ENCODE measurements around the gene LRRC26. TPM values are rescaled to one million over a fixed set of nuclear protein-coding genes. Genes with fewer than 3 reads are reported as not detected.

LRRC26 gene
- total RNA-seq, 1 experiment from 2014 or later: 2.1 TPM

- TF ChIP-seq, protein P1, sequence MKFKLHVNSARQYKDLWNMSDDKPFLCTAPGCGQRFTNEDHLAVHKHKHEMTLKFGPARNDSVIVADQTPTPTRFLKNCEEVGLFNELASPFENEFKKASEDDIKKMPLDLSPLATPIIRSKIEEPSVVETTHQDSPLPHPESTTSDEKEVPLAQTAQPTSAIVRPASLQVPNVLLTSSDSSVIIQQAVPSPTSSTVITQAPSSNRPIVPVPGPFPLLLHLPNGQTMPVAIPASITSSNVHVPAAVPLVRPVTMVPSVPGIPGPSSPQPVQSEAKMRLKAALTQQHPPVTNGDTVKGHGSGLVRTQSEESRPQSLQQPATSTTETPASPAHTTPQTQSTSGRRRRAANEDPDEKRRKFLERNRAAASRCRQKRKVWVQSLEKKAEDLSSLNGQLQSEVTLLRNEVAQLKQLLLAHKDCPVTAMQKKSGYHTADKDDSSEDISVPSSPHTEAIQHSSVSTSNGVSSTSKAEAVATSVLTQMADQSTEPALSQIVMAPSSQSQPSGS (CRISPR knock-in tag; IDR thresholded peaks at IDR 0.05; ENCODE audit: borderline replicate concordance, low read depth): no peak
- no peak for TF ChIP-seq ESRRA (CRISPR knock-in tag; IDR thresholded peaks at IDR 0.05; ENCODE audit: borderline replicate concordance)
- TF ChIP-seq, protein P2, sequence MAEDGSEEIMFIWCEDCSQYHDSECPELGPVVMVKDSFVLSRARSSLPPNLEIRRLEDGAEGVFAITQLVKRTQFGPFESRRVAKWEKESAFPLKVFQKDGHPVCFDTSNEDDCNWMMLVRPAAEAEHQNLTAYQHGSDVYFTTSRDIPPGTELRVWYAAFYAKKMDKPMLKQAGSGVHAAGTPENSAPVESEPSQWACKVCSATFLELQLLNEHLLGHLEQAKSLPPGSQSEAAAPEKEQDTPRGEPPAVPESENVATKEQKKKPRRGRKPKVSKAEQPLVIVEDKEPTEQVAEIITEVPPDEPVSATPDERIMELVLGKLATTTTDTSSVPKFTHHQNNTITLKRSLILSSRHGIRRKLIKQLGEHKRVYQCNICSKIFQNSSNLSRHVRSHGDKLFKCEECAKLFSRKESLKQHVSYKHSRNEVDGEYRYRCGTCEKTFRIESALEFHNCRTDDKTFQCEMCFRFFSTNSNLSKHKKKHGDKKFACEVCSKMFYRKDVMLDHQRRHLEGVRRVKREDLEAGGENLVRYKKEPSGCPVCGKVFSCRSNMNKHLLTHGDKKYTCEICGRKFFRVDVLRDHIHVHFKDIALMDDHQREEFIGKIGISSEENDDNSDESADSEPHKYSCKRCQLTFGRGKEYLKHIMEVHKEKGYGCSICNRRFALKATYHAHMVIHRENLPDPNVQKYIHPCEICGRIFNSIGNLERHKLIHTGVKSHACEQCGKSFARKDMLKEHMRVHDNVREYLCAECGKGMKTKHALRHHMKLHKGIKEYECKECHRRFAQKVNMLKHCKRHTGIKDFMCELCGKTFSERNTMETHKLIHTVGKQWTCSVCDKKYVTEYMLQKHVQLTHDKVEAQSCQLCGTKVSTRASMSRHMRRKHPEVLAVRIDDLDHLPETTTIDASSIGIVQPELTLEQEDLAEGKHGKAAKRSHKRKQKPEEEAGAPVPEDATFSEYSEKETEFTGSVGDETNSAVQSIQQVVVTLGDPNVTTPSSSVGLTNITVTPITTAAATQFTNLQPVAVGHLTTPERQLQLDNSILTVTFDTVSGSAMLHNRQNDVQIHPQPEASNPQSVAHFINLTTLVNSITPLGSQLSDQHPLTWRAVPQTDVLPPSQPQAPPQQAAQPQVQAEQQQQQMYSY (CRISPR knock-in tag; IDR thresholded peaks at IDR 0.05): no peak
Measured at GRCh38 chr9:137134191-137134590, 35.7 kb downstream of the LRRC26 start (continued).

DNA sequence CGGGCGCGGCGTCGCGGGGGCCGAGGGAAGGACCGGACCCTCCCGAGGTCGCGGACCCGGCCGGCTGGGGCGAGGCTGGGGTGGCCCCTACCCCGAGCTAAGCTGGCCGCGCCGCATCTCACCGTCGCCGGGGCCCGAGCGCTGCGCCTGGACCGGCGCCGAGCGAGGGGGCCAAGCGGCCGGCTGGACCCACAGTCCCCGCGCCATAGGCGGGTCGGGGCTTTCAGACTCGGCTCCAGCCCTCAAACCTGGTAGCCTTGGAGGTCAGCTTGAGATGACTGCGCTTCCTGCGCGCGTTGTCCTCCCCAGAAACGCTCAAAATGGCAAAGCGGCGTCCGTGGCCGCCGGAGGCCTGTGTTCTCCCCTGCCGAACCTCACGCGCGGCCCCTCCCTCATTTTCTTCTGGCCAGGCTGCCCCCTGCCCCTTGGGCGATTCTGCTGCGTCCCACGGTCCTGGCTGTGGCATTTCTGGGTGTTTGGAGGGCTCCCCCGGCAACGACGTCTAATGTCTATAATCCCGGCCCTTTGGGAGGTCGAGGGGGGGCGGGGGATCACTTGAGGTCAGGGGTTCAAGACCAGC, 39.6 kb downstream of the LRRC26 start:
- CTCF ChIA-PET: interaction anchor here (0.7 to 3.1 kb wide), 26 partner anchors 8 to 186 kb away, joined by 3 to 31 read pairs (median 7); partner anchors contain the start of genes ANAPC2, CYSRT1, FBXW5 and GRIN1
- Mint-ChIP-seq H3K27ac (no peak overlapping the region), H3K9me3 (no peaks in the 10 kb centered on the region)

More for the DNA sequence above, 39.6 kb downstream of the LRRC26 start:
- ATAC-seq (peak; percentile 30), DNase-seq (ENCODE audit: low spot score) (peak; percentile 17)
- Mint-ChIP-seq H3K36me3 (no peaks in the 10 kb centered on the region), H3K4me1 (peaks cover 14% of the 10 kb centered on the region), H3K27me3 (ENCODE audit: low read depth) (peaks cover 26% of the 10 kb centered on the region), H3K4me3 (peak overlapping the region; percentile 80)
- TF ChIP-seq, protein P3, sequence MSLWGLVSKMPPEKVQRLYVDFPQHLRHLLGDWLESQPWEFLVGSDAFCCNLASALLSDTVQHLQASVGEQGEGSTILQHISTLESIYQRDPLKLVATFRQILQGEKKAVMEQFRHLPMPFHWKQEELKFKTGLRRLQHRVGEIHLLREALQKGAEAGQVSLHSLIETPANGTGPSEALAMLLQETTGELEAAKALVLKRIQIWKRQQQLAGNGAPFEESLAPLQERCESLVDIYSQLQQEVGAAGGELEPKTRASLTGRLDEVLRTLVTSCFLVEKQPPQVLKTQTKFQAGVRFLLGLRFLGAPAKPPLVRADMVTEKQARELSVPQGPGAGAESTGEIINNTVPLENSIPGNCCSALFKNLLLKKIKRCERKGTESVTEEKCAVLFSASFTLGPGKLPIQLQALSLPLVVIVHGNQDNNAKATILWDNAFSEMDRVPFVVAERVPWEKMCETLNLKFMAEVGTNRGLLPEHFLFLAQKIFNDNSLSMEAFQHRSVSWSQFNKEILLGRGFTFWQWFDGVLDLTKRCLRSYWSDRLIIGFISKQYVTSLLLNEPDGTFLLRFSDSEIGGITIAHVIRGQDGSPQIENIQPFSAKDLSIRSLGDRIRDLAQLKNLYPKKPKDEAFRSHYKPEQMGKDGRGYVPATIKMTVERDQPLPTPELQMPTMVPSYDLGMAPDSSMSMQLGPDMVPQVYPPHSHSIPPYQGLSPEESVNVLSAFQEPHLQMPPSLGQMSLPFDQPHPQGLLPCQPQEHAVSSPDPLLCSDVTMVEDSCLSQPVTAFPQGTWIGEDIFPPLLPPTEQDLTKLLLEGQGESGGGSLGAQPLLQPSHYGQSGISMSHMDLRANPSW (CRISPR knock-in tag; conservative IDR thresholded peaks at IDR 0.05; ENCODE audit: low read depth): no peak
- no peak for TF ChIP-seq TEAD1 (CRISPR knock-in tag; IDR thresholded peaks at IDR 0.05)
- peak; percentile 1; the same call in 1 of the 2 replicates for TF ChIP-seq FOXP1 (CRISPR knock-in tag; IDR thresholded peaks at IDR 0.05; ENCODE audit: borderline replicate concordance)
- TF ChIP-seq, protein P4, sequence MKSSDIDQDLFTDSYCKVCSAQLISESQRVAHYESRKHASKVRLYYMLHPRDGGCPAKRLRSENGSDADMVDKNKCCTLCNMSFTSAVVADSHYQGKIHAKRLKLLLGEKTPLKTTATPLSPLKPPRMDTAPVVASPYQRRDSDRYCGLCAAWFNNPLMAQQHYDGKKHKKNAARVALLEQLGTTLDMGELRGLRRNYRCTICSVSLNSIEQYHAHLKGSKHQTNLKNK (CRISPR knock-in tag; IDR thresholded peaks at IDR 0.05): no peak
- TF ChIP-seq, protein P5, sequence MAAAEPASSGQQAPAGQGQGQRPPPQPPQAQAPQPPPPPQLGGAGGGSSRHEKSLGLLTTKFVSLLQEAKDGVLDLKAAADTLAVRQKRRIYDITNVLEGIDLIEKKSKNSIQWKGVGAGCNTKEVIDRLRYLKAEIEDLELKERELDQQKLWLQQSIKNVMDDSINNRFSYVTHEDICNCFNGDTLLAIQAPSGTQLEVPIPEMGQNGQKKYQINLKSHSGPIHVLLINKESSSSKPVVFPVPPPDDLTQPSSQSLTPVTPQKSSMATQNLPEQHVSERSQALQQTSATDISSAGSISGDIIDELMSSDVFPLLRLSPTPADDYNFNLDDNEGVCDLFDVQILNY (CRISPR knock-in tag; IDR thresholded peaks at IDR 0.05): no peak
- TF ChIP-seq ZNF232 (CRISPR knock-in tag; IDR thresholded peaks at IDR 0.05): no peak
- no peak for TF ChIP-seq ESRRA (CRISPR knock-in tag; IDR thresholded peaks at IDR 0.05; ENCODE audit: borderline replicate concordance)
- no peak for TF ChIP-seq ATF6 (CRISPR knock-in tag; IDR thresholded peaks at IDR 0.05)
- no peak for TF ChIP-seq ZBTB21 (CRISPR knock-in tag; IDR thresholded peaks at IDR 0.05; ENCODE audit: borderline replicate concordance)
- TF ChIP-seq CREM (CRISPR knock-in tag; IDR thresholded peaks at IDR 0.05): no peak
- TF ChIP-seq, protein P6, sequence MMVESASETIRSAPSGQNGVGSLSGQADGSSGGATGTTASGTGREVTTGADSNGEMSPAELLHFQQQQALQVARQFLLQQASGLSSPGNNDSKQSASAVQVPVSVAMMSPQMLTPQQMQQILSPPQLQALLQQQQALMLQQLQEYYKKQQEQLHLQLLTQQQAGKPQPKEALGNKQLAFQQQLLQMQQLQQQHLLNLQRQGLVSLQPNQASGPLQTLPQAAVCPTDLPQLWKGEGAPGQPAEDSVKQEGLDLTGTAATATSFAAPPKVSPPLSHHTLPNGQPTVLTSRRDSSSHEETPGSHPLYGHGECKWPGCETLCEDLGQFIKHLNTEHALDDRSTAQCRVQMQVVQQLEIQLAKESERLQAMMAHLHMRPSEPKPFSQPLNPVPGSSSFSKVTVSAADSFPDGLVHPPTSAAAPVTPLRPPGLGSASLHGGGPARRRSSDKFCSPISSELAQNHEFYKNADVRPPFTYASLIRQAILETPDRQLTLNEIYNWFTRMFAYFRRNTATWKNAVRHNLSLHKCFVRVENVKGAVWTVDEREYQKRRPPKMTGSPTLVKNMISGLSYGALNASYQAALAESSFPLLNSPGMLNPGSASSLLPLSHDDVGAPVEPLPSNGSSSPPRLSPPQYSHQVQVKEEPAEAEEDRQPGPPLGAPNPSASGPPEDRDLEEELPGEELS (CRISPR knock-in tag; IDR thresholded peaks at IDR 0.05): no peak
- peak; percentile 65; the same call in 1 of the 2 replicates for TF ChIP-seq TP53 (CRISPR knock-in tag; IDR thresholded peaks at IDR 0.05)
- 0 out of 2 replicates have a peak, but pooled peaks have one; percentile 5 for TF ChIP-seq USF1 (CRISPR knock-in tag; IDR thresholded peaks at IDR 0.05)
- no peak for TF ChIP-seq JAZF1 (CRISPR knock-in tag; IDR thresholded peaks at IDR 0.05)
- no peak for TF ChIP-seq ZNF317 (CRISPR knock-in tag; IDR thresholded peaks at IDR 0.05; ENCODE audit: borderline replicate concordance, low read depth)
- POLR2A ChIA-PET: interaction anchor here (1.0 to 1.6 kb wide), 8 partner anchors 8 to 520 kb away, joined by 3 to 9 read pairs (median 6); partner anchors contain the start of genes GRIN1, MAN1B1, TPRN and TUBB4B
